Smooth muscle cell (in vitro differentiated cells): ENCODE data around the gene INSIG1. TPM values are rescaled to one million over a fixed set of nuclear protein-coding genes. Genes with fewer than 3 reads are reported as not detected.

Experiments
- DNase-seq: peaks from one replicate; lab custom pipeline; 2025; ENCODE audit not compliant: unreplicated experiment; lab: John Stamatoyannopoulos, UW
- H2AFZ ChIP-seq: fragments of 200-600 bp; sonication (generic); 2 replicates; pipeline ENCODE4 v1.6.0; 2016; ENCODE audit warnings: antibody characterized with exemption, low read depth, mild to moderate bottlenecking
- H3F3A ChIP-seq: fragments of 200-600 bp; sonication (generic); 2 replicates; pipeline ENCODE4 v1.6.0; 2017; ENCODE audit warnings: antibody characterized with exemption, low read depth
- H3K27ac ChIP-seq: fragments of 200-600 bp; sonication (generic); 2 replicates; pipeline ENCODE4 v1.5.1; 2016; ENCODE audit warnings: low read depth, mild to moderate bottlenecking
- H3K27me3 ChIP-seq: fragments of 200-600 bp; sonication (generic); 2 replicates; pipeline ENCODE4 v1.6.1; 2016; ENCODE audit warnings: low read depth, mild to moderate bottlenecking
- H3K36me3 ChIP-seq: fragments of 200-600 bp; sonication (generic); 2 replicates; pipeline ENCODE4 v1.5.1; 2016; ENCODE audit warnings: low read depth
- H3K4me1 ChIP-seq: fragments of 200-600 bp; sonication (generic); 2 replicates; pipeline ENCODE4 v1.5.1; 2016; ENCODE audit warnings: low read depth
- H3K4me2 ChIP-seq: fragments of 200-600 bp; sonication (generic); 2 replicates; pipeline ENCODE4 v1.6.0; 2016; ENCODE audit warnings: mild to moderate bottlenecking
- H3K4me3 ChIP-seq: fragments of 200-600 bp; sonication (generic); 2 replicates; pipeline ENCODE4 v1.5.1; 2016; ENCODE audit warnings: mild to moderate bottlenecking
- H3K79me2 ChIP-seq: fragments of 200-600 bp; sonication (generic); 2 replicates; pipeline ENCODE4 v1.6.0; 2016; ENCODE audit warnings: low read depth, mild to moderate bottlenecking
- H3K9ac ChIP-seq: fragments of 200-600 bp; sonication (generic); 2 replicates; pipeline ENCODE4 v1.6.0; 2016; ENCODE audit warnings: low read depth
- H3K9me3 ChIP-seq: fragments of 200-600 bp; sonication (generic); replicated peaks from 2 replicates; pipeline ENCODE4 v1.5.1; 2016; ENCODE audit warnings: low read depth
- H4K20me1 ChIP-seq: fragments of 200-600 bp; sonication (generic); 2 replicates; pipeline ENCODE4 v1.6.0; 2016; ENCODE audit warnings: low read depth
- WGBS: methylation state at CpG from one replicate; pipeline ENCODE4 v1.1.7; 2016; ENCODE audit warnings: low lambda C conversion rate; 5-methylcytosine and 5-hydroxymethylcytosine counted together
- polyA plus RNA-seq: library from polyadenylated mRNA; unstranded; fragments of >200 nt; fragmentation: Nextera tagmentation; extraction: Ambion mirVana; gene quantifications from 2 replicates; pipeline ENCODE4 v1.2.1, GENCODE V29; 2016
- total RNA-seq: library from RNA; depleted of rRNA; stranded (reverse); fragments of >200 nt; gene quantifications from 2 replicates; pipeline ENCODE4 v1.2.3, GENCODE V29; 2014
- TF ChIP-seq, protein P1 (sequence below): fragments of 200-600 bp; sonication (generic); IDR thresholded peaks from 2 replicates; pipeline ENCODE4 v1.5.1; 2017; ENCODE audit warnings: borderline replicate concordance, mild to moderate bottlenecking, antibody characterized with exemption; ENCODE audit not compliant: insufficient read depth, poor library complexity, severe bottlenecking

INSIG1 gene
- total and polyA plus RNA-seq, 2 experiments from 2014 or later = 277 to 302 TPM

GRCh38 chr7:155276042-155276799, 21.5 kb upstream of the INSIG1 start:
- Histone ChIP-seq H3K9me3 (no peaks in the 10 kb centered on the region), H3K36me3 (no peaks in the 10 kb centered on the region), H3K9ac (no peak overlapping the region), H3K4me2 (no peak overlapping the region), H2AFZ (no peak overlapping the region), H3F3A (no peaks in the 10 kb centered on the region), H3K4me3 (no peak overlapping the region), H3K4me1 (no peaks in the 10 kb centered on the region), H3K27me3 (no peaks in the 10 kb centered on the region), H3K79me2 (no peaks in the 10 kb centered on the region), H4K20me1 (no peaks in the 10 kb centered on the region), H3K27ac (no peak overlapping the region)
- DNase-seq = no peak
- WGBS = 92% methylated on average over 19 of the region's 19 CpGs
- TF ChIP-seq, protein P1, sequence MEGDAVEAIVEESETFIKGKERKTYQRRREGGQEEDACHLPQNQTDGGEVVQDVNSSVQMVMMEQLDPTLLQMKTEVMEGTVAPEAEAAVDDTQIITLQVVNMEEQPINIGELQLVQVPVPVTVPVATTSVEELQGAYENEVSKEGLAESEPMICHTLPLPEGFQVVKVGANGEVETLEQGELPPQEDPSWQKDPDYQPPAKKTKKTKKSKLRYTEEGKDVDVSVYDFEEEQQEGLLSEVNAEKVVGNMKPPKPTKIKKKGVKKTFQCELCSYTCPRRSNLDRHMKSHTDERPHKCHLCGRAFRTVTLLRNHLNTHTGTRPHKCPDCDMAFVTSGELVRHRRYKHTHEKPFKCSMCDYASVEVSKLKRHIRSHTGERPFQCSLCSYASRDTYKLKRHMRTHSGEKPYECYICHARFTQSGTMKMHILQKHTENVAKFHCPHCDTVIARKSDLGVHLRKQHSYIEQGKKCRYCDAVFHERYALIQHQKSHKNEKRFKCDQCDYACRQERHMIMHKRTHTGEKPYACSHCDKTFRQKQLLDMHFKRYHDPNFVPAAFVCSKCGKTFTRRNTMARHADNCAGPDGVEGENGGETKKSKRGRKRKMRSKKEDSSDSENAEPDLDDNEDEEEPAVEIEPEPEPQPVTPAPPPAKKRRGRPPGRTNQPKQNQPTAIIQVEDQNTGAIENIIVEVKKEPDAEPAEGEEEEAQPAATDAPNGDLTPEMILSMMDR = no peak

DNA sequence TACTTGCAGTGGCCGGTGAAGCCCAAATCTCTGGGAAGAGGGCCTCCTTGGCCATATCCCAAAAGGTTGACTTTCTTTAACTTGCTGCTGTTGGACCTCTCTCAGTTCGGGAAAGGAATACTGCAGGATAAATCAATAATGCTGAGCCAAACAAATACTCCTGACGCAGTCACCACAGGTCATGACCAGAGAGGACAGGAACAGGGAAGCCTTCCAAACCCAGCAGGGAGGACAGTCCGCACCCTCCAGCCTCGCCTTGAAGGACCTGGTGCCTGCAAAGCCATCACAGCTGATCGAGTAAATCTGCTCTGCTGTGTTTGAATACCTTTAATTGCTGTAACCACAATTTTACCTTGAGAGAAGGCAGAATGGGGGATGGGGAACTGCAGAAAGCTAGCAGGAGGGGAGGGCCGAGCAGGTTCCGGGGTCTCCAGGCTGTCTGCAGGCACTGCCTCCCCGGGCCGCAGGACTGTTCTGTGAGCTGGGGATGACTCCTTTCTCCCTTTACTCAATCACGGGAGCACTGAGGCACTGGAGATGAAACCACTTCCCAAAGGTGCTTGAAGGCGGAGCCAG, 20.8 kb upstream of the INSIG1 start:
- no peaks in the 10 kb centered on the region for H3K9me3 ChIP-seq
- no peak overlapping the region for H3K9ac ChIP-seq
- no peaks in the 10 kb centered on the region for H3K36me3 ChIP-seq
- TF ChIP-seq, protein P1 = no peak
- no peak overlapping the region for H2AFZ ChIP-seq
- 92% methylated on average over 12 of the region's 12 CpGs for WGBS
- no peaks in the 10 kb centered on the region for H3F3A ChIP-seq
- no peak for DNase-seq
- H3K27ac ChIP-seq = no peak overlapping the region
- H3K4me2 ChIP-seq = no peak overlapping the region
- no peaks in the 10 kb centered on the region for H3K79me2 ChIP-seq
- H3K4me1 ChIP-seq = no peaks in the 10 kb centered on the region
- no peaks in the 10 kb centered on the region for H4K20me1 ChIP-seq
- H3K4me3 ChIP-seq = no peak overlapping the region
- H3K27me3 ChIP-seq = no peaks in the 10 kb centered on the region

DNA sequence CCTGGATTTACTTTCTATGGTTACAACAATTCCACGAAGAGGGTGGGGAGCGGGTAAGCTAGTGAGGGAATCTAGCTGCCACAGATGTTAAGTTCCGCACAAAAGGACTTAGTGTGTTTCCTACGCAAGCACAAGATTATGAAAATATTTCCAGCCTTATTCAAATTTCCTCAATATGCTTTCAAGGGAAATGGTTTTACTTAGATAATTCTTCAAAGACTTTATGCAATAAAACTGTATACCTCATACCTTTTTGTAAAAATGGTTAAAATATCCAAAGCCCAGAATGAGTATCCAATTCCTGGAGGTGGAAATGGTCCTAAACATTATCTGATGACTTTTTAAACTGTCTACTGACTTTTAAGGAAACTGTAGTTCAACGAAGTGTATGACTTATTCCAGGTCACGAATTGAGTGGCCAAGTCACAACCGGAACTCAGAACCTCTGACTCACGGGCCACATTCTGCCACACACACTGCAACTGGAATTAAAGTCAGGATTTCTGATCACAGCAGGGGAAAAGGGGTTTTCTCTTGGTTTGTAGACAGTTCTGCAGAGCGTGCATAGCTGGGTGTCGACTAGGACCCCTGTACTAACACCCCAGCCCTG, 20.2 kb upstream of the INSIG1 start:
- no peaks in the 10 kb centered on the region for H3F3A ChIP-seq
- no peak overlapping the region for H3K27ac ChIP-seq
- no peak overlapping the region for H3K4me3 ChIP-seq
- no peaks in the 10 kb centered on the region for H3K9me3 ChIP-seq
- TF ChIP-seq, protein P1 = no peak
- no peak overlapping the region for H2AFZ ChIP-seq
- 90% methylated on average over 10 of the region's 10 CpGs for WGBS
- H3K27me3 ChIP-seq = no peaks in the 10 kb centered on the region
- no peak for DNase-seq
- H3K4me2 ChIP-seq = no peak overlapping the region
- H3K79me2 ChIP-seq = no peaks in the 10 kb centered on the region
- no peaks in the 10 kb centered on the region for H3K4me1 ChIP-seq
- no peak overlapping the region for H3K9ac ChIP-seq
- H3K36me3 ChIP-seq = no peaks in the 10 kb centered on the region
- no peaks in the 10 kb centered on the region for H4K20me1 ChIP-seq
